Measurements from ENCODE around the gene GNAQ. TPM values are rescaled to one million over a fixed set of nuclear protein-coding genes. Genes with fewer than 3 reads are reported as not detected.
"Not testable (repeated sequence)": the region's sequence is repeated elsewhere in the genome, so short reads cannot be mapped to it uniquely, and the experiment has no call there.

The GNAQ gene
- total RNA-seq, 2 donors from 2014 or later = 15.8 to 22.1 TPM

- Histone ChIP-seq H3K9me3 (no peaks in the 10 kb centered on the region), H3K27ac (no peak overlapping the region), H3K27me3 (no peaks in the 10 kb centered on the region), H3K4me3 (no peak overlapping the region), H3K4me1 (peaks cover 17% of the 10 kb centered on the region), H3K36me3 (replicated peaks in 1 of 2; ENCODE audit: insufficient read depth in 1 of 2, low read depth in 2 of 2) (no peaks in the 10 kb centered on the region)
- WGBS, 2 donors = 73 to 82% methylated on average over 5 of the region's 5 CpGs
- ATAC-seq (no peak), DNase-seq (no peak)
- intact Hi-C loops (cut with DNase I) = no loop called here
- TF ChIP-seq CTCF (IDR thresholded peaks at IDR 0.05) = no peak
- TF ChIP-seq POLR2A (IDR thresholded peaks at IDR 0.05) = no peak
Observed at GRCh38 chr9:77883846-77884771, 147.5 kb downstream of the GNAQ start.

GRCh38 chr9:77883133-77883532, 148.5 kb downstream of the GNAQ start:
- peaks cover 17% of the 10 kb centered on the region for H3K4me1 ChIP-seq
- intact Hi-C loops (cut with DNase I) = no loop called here

GRCh38 chr9:77882294-77882693, 149.3 kb downstream of the GNAQ start:
- H3K4me3 ChIP-seq = no peak overlapping the region
- H3K27me3 ChIP-seq = no peaks in the 10 kb centered on the region
- no peak for ATAC-seq
- H3K27ac ChIP-seq = no peak overlapping the region
- intact Hi-C loops (cut with DNase I) = no loop called here
- DNase-seq = no peak
- no peaks in the 10 kb centered on the region for H3K36me3 ChIP-seq (replicated peaks in 1 of 2; ENCODE audit: insufficient read depth in 1 of 2, low read depth in 2 of 2)
- 63 to 66% methylated on average over 4 of the region's 4 CpGs for WGBS, 2 donors
- H3K4me1 ChIP-seq = peaks cover 17% of the 10 kb centered on the region
- no peaks in the 10 kb centered on the region for H3K9me3 ChIP-seq
- TF ChIP-seq CTCF (IDR thresholded peaks at IDR 0.05) (no peak), POLR2A (IDR thresholded peaks at IDR 0.05) (no peak)

More at GRCh38 chr9:77883133-77883532, 148.5 kb downstream of the GNAQ start:
- H3K9me3 ChIP-seq = no peaks in the 10 kb centered on the region
- H3K27me3 ChIP-seq = no peaks in the 10 kb centered on the region
- H3K4me3 ChIP-seq = no peak overlapping the region
- ATAC-seq = no peak
- no peak for DNase-seq
- H3K27ac ChIP-seq = no peak overlapping the region
- no peaks in the 10 kb centered on the region for H3K36me3 ChIP-seq (replicated peaks in 1 of 2; ENCODE audit: insufficient read depth in 1 of 2, low read depth in 2 of 2)
- TF ChIP-seq POLR2A (IDR thresholded peaks at IDR 0.05) (no peak), CTCF (IDR thresholded peaks at IDR 0.05) (no peak)

GRCh38 chr9:77881634-77882033, 150.0 kb downstream of the GNAQ start:
- ATAC-seq; intact Hi-C loops (cut with DNase I): not testable (repeated sequence)
- WGBS, 2 donors = 91 to 94% methylated on average over 8 of the region's 8 CpGs

GRCh38 chr9:77881111-77881510, 150.5 kb downstream of the GNAQ start:
- Histone ChIP-seq H3K27me3 (no peaks in the 10 kb centered on the region), H3K4me3 (no peak overlapping the region), H3K4me1 (peaks cover 23% of the 10 kb centered on the region), H3K9me3 (no peaks in the 10 kb centered on the region), H3K36me3 (replicated peaks in 1 of 2; ENCODE audit: insufficient read depth in 1 of 2, low read depth in 2 of 2) (no peaks in the 10 kb centered on the region), H3K27ac (no peak overlapping the region)
- 81 to 82% methylated on average over 8 of the region's 8 CpGs for WGBS, 2 donors
- intact Hi-C loops (cut with DNase I) = no loop called here
- DNase-seq = no peak
- TF ChIP-seq CTCF (IDR thresholded peaks at IDR 0.05) (no peak), POLR2A (IDR thresholded peaks at IDR 0.05) (no peak)
- ATAC-seq = no peak

More at GRCh38 chr9:77881634-77882033, 150.0 kb downstream of the GNAQ start:
- H3K27me3 ChIP-seq; H3K9me3 ChIP-seq; DNase-seq; H3K27ac ChIP-seq; H3K4me3 ChIP-seq; H3K36me3 ChIP-seq (replicated peaks in 1 of 2; ENCODE audit: insufficient read depth in 1 of 2, low read depth in 2 of 2): not testable (repeated sequence)
- H3K4me1 ChIP-seq = peaks cover 17% of the 10 kb centered on the region

All from body of pancreas (tissue), 4 donors.